HG02884 (cell line): ENCODE results near the gene CXCL14.
A peak's percentile ranks its signal among the peaks of the same experiment; 100 is the strongest.

Source experiments
- ATAC-seq: cut with Tn5 transposase; IDR thresholded peaks from one replicate; pipeline ENCODE4 v1.9.1; 2021; ENCODE audit warnings: mild to moderate bottlenecking, moderate library complexity; ENCODE audit not compliant: unreplicated experiment

Gene CXCL14

GRCh38 chr5:135569755-135570452 lies 8.9 kb downstream of the CXCL14 start:
- ATAC-seq: no peak

- ATAC-seq: no peak
Measured at GRCh38 chr5:135568923-135569360, 9.8 kb downstream of the CXCL14 start.

- no peak for ATAC-seq
Measured at GRCh38 chr5:135568246-135568645, 10.5 kb downstream of the CXCL14 start.

- ATAC-seq: no peak
Measured at GRCh38 chr5:135567661-135568060, 11.1 kb downstream of the CXCL14 start.

- ATAC-seq: no peak
Measured at GRCh38 chr5:135566422-135567400, 12.1 kb downstream of the CXCL14 start.

- ATAC-seq: peak; percentile 66
Measured at GRCh38 chr5:135565725-135566421, 12.9 kb downstream of the CXCL14 start.

- ATAC-seq: no peak
Measured at GRCh38 chr5:135565266-135565665, 13.5 kb downstream of the CXCL14 start.

- ATAC-seq: no peak
Measured at GRCh38 chr5:135564331-135564730, 14.5 kb downstream of the CXCL14 start.

DNA sequence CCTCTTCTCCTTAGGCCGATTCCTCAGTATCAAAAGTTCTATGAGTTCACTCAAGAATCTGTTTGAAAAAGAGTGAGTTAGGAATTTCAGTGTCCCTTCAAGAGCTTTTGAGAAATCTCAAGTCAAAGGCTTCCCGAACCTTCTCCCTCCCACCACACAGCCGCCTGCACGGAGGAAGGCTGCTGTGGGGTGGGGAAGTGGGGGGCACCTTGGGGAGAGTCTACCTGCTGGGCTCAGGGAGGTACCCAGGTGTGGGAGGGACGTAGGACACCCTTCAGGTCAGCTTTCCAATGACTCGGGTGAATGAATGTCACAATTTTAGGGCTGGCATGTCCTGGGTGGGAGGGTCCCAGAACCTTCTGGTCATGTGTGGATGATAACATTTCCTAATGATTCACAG lies 17.5 kb downstream of the CXCL14 start:
- no peak for ATAC-seq

GRCh38 chr5:135560858-135561257 lies 17.9 kb downstream of the CXCL14 start:
- peak; percentile 87 for ATAC-seq

DNA sequence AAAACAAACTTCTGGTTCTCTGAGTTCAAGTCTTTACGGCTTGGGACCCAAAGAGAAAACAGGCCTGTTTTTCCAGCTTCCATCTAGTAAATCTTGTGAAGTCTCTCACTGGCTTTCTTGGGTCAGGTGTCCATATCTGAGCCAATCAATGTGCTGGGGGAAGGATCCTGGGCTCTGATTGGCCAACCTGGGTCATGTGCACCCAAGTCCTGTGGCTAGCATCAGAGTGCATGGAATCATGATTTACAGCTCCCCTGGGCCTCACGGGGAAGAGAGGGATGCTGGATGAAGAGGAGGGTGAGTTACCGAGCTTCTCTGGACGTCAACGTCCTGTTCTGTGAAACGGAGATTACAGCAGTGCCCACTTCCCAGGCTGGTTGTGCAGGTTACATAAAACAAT lies 19.4 kb downstream of the CXCL14 start:
- ATAC-seq: no peak

DNA sequence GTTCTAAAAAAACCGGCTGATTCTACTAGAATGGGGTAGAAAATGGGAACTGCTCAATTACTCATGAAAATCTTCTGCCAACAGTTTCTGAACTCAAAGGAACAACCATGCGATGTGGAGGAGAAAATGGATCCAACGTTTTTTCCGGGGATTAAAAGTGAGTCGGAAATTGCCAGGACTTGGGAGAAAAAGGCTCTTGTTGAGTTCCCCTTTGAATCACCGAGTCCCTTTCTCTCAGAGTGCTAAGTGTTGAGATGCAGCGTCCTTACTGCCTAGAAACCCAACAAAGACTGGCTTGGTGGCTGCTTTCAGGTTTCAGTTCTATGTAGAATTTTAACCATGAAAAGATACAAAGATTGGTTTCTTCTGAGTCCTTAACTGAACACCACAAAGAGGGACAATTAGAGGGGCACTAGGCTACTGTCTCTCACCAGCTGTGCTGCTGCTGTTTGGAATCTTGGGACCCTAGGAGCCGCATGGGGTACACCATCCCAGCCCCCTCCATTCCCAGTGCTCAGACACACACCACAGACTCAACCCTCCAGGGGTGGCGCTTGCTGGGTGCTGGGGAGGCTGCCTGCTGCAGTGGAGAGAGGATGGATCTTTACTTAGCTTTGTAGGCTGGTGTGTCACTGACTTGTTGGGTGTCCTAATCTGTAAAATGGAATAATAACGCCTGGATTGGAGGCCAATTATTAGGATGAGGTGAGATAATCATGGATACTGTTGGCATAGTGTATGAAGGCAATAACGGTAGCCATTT lies 21.5 kb downstream of the CXCL14 start:
- no peak for ATAC-seq

- no peak for ATAC-seq
Measured at GRCh38 chr5:135556620-135557019, 22.2 kb downstream of the CXCL14 start.

GRCh38 chr5:135555530-135555929 lies 23.3 kb downstream of the CXCL14 start:
- ATAC-seq: no peak

- no peak for ATAC-seq
Measured at GRCh38 chr5:135553688-135554462, 24.9 kb downstream of the CXCL14 start.

DNA sequence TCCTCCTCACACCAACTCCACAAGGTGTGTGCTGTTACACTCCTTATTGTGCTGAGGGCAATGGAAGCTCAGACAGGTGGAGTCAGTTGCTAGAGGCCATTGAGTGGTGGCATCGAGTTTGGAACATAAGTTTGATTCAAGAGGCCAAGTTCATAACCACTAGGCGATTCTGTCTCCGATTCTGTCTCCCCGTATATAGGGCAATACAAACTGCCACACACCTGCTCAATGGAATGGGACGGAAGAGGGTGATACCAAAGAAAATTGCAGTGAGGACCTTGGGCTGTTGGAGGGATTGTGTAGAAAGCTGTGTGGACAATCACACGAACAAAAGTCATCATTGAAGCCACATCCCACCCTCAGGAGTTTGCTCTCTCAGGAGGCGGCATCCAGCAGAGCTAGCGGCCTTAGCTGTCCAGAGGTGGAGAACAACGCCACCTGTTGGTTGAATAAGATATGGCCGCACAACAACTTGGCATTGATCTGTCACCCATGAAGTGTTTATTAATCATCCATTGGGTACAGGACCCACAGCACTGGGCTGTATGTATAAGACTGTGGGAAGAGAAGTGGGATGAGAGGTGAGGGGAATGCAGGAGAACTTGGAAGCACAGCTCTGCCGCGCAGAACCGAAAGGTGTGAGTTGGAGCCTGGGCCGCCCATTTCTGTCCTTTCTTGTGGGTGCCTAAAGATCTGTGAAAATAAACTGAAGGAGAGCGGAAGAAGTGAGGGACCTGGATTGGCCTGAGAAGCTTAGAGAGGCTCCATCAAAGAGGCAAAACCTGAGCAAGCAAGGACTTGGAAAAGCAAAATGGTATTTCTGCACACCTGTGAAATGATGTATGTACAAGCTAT lies 27.0 kb downstream of the CXCL14 start:
- no peak for ATAC-seq

GRCh38 chr5:135549413-135549812 lies 29.4 kb downstream of the CXCL14 start:
- ATAC-seq: no peak

DNA sequence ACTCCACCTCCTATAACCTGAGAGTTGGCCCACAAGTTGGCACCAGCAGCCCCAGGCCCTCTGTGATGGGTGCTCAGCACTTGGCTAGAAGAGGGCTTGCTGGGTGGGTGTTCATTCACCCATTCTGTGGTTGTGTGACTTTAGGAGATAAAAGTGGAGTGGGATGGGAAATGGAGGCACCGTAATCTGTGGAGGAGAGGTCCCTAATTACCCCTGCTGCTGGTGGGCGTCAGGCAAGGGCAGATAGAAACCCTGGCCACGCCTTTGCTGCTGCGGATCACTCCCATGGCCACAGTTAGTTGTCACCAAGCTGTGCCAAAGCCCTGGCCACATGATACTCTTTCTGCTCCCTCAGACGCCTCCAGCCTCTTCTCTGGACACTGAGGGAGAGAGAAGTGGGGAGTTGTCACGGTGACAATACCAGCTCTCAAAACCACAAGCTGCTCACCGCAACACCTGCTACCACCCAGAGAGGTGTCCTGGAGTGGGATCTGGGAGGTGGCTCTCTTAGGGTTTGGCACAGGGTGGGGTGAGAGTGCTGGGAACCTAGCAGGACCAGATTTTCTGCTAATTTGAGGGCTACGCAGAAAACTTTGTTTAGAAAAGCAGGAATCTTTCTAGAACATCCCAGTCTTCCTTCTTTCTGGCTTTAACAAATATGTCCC lies 31.1 kb downstream of the CXCL14 start:
- ATAC-seq: no peak
